HS-27A (cell line): ENCODE measurements around the gene NPY4R.
"Not testable (repeated sequence)": the region's sequence is repeated elsewhere in the genome, so short reads cannot be mapped to it uniquely, and the experiment has no call there.

ENCODE experiments used
- DNase-seq: peaks from one replicate; pipeline ENCODE4 v3.0.0-alpha.2; 2012; ENCODE audit warnings: low read depth, missing footprints

The NPY4R gene

DNA sequence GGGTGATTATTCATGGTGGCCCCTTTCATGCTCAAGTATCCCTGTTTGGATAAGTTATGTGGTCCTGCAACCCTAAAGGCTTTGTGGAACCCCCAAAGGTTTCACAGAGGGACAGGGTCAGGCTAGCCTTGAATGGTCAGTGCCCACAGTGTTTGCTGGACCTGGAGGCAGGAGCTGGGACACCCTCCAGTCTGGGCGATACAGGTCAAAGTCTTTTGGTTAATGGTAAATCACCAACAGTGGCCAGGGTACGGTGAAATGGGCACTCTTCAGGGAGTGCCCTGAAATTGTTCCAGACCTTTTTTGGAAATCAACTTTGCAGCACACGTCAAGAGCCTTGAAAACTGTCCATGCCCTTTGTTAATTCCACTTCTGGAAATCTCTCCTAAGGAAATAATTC is 8.7 kb downstream of the NPY4R start:
- DNase-seq: not testable (repeated sequence)

DNA sequence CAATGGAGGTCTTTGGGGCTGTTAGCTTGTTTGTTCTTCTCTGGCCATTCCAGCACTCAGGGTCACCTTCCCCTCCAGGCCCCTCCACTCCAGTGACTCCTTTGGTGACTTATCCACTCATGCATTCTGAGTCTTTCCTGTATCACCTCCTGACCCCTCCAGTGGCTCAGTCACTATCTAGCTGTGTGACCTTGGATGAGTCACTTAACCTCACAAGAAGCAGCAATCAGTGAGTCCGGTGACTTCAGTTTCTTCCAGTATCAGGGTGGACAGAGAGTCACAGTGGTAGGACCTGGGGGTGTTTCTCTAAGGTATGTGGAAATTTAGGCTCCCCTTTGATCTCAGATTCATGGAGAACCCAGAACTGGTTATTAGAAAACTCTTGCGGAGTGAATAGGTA is 9.8 kb downstream of the NPY4R start:
- DNase-seq: not testable (repeated sequence)

DNA sequence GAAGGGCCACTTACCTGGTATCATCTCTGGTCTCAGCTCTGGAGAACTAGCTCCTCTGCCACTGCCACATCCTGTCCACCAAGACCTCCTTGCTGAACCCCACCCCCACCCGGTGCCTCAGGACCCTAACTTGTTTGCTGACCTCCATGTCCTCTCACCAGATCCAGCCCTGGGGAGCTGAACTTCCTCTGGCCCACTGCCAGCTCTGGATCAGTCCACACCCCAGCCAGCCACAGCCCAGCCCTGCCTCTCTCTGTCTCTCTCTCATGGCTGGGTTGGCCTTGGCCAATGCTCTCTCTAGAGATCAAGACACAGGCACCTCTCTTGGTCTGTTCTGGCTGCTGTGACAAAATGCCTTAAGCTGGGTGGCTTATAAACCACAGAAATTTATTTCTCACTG is 14.4 kb downstream of the NPY4R start:
- not testable (repeated sequence) for DNase-seq

DNA sequence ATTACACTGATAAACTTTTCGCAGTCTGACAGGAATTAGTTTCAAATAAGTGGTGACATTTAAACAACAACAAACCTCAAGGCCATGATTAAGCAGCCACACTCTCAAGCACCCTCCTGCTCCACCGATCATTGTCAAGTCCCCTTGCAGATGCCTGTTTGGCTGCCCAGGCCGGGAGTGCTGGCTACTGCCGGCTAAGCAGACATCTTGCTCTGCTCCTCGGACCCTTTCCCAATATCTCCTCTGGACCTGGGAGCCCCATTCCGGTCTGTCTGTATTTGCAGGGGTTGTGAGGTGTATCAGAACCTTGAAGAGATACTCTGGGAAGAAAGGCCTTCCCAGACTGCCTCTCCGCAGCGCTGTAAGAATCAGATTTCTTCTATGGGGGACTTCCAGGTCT is 14.9 kb downstream of the NPY4R start:
- not testable (repeated sequence) for DNase-seq

DNA sequence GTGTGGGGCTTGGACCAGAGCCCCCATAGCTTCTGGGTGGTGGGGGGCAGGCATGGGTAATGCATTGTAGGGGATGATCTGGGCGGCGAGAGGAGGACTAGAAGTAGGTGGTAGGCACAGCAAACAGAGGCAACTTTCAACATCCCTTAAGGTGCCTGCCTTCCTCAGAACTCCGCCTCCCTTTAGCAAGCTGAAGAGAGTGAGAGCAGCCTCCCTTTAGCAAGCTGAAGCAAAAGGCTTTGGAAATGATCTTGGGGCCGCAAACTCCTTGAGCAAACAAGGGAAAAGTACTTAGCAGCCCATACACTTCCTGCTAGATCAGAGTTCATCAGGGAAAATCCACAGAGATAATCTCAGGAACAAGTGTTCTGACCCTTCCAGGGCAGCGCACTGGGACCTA is 18.3 kb downstream of the NPY4R start:
- not testable (repeated sequence) for DNase-seq

DNA sequence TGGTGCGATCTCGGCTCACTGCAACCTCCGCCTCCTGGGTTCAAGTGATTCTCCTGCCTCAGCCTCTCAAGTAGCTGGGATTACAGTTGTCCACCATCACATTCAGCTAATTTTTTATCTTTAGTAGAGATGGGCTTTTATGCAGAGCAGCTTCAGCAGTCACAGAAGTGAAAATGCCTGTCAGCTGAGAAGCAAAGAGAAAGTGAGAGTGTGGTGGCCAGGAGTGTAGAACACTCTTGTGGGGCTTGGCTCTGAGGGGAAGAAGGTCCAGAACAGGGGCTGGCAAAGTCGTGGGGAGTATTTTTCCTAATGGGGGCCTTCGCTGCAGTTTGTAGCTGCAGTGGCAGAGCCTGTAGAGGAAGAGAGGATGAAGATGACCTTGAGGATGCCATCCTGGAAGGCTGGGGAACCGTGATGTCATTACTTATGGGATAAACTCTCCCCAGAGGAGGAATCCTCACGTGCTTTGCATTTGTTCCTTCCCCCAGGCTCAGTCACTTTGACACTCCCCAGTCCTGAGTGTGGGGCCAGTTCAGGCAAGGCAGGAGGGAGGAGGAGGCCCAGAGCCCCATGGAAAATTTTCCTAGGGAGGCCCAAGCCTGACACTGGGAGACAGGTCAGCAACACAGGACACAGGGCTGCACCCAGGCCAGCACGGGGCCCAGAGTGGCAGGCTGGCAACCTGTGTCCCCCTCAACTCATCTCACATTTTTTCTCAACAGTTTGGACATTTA is 20.2 kb downstream of the NPY4R start:
- not testable (repeated sequence) for DNase-seq

DNA sequence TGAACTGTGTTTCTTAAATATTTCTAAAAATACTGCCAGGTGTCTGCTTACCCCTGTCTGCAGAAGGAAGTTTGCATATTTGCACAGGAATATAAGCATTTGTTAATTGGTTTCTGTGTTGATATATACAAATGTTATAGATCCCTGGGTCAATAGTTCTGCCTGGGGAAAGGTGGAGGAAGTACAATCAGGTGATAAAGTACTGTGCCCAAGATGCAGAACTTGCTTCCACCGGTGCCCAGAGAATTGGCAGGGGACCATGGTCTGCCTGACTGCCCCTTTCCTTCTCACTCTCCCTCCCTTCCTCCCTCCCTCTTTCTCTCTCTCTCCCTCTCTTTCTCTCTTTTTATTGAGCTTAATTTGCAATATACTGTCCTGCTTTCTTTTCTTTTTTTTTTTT is 22.3 kb downstream of the NPY4R start:
- DNase-seq: not testable (repeated sequence)

DNA sequence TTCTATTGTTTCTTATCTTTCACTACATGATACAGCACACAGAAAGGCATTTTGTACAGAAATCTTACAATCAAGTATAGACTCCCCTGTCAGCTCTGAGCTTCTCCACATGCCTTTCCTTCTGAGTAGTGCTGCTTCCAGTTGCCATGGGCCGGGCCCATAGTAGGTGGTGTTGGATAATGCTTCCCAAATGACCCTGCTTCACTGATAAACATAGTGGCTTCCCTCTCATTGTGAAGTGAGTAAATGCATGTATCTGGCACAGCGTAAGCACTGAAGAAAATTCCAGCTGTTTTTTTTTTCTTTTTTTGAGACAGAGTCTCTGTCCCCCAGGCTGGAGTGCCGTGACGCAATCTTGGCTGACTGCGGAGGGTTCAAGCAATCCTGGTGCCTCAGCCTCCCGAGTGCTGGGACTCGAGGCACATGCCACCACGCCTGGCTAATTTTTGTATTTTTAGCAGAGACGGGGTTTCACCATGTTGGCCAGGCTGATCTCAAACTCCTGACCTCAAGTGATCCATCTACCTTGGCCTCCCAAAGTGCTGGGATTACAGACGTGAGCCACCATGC is 23.0 kb downstream of the NPY4R start:
- not testable (repeated sequence) for DNase-seq

DNA sequence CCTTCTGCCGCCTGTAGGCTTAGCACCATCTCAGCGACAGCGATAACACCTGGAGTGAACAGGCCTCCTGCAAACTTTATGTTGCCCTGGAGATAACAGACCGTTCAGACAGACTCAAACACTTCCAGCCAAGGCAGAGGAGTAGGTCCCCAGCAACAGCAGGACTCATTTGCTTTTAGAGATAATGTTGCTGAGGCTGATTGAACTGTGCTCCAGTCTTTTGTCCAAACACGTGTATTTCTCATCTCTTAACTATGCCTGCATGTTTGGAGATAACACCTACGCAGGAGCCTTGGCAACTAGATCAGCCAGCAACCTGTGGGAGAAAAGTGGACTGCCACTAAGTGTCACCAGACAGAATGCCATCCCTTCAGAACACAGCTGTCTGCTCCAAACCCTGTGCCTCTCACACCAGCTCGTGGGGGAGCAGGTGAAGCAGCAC is 23.9 kb downstream of the NPY4R start:
- not testable (repeated sequence) for DNase-seq

DNA sequence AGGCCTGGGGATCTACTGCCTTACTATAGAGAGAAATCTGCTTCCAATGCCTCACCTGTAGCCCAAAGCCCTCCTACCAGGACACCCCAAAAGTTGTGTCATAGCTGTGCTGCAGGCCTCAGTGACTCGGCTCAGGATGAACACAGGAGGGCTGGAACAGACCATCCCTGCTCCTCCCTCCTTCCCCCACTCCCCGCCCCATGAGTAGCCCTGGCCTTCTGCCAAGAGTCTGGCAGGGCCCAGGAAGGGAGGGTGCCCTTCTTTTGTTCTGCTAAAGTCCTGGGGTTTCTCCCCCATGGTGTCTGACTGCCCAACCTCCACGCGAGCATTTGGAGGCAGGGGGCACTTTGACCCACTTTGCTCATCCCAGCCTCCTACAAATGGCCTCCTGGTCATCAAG is 24.8 kb downstream of the NPY4R start:
- DNase-seq: not testable (repeated sequence)

DNA sequence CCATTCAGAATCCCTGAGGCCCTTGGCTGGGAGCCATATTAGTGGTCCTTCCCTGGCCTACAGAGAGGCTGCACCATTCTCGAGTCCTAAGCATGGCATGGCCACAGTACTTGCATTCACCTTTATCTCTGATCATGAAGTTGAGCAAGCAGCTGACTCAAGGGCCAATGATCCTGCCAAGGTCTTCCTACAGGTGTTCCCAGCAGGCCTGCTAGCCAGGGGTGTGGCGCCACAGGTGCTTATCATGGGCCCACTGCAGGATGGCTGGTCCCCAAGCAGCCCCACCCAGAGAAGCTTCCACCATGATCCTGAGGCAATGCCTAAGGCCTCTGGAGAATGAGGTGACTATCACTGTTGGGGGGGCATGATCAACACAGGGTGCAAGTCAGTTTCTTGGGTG is 42.2 kb downstream of the NPY4R start:
- not testable (repeated sequence) for DNase-seq

DNA sequence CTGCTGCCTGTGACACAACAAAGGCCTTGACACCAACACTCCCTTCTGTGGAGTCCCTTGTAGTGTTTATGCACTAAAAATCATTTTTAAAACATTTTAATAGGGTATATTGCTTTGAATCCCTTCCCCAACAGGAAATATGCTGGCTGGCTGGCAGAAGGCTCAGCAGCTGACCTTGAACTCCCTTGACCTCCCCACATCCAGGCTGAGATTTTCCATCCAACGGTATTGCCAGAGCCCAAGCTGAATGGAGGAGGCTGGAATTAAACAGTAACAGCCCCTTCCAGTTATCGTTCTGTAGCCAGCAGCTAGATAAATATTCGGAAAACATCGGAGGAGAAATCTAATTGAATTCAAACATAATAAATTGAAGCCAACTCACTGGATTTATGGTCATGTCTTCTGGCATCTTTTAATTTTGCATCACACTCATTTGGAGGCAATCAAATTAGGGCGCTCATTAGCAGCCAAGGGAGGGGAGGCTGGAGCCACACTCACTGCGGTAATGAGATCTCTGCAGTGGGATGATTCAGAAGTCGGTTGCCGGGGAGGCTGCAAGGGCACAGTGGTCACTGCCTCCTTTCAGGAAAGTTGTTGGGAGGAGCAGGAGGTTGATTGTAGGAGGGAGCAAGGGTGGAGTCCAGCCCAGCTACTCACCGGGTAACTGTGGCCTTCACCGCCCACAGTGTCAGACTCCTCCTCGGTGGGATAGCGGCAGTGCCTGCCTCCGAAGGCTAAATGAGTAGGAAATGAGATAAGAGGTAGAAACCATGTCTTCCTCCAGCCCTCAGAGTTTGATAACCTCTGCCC is 46.0 kb downstream of the NPY4R start:
- not testable (repeated sequence) for DNase-seq

DNA sequence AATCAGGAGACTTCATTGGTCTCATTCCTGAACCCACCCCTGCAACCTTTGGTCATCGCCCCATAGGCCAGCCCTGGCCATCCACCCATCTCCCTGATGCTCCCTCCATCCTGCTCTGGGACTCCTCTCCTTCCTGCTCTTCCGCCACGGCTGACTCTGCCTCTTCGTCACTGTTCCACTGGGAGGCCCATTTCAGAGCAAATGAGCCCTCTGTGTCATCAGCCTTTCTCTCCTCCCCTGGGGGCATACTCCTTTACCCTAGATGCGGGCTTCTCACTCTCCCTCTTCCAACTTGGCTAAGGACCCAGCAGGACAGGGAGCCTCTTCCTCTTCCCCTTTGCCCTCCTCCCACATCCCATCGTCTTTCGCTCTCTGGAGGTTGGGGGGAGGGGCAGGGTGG is 47.5 kb downstream of the NPY4R start:
- not testable (repeated sequence) for DNase-seq

DNA sequence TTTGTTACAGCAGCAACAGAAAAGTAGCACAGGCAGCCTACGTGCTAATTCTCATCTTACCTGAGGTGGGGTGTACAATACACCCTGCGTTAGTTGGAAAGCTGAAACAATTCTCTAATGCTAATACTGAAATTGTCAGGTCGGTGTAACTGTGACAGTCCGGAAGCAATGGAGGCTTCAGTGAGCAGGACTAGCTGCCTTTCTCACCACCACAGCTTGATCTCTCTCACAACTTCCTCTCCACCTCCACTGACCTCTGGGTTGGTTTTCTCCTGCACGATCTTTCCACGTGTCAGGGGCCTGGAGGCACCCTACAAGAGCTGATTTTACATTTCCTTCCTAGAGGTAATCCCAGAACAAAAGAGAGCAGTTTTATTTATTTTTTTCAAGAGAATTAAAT is 50.5 kb downstream of the NPY4R start:
- not testable (repeated sequence) for DNase-seq

DNA sequence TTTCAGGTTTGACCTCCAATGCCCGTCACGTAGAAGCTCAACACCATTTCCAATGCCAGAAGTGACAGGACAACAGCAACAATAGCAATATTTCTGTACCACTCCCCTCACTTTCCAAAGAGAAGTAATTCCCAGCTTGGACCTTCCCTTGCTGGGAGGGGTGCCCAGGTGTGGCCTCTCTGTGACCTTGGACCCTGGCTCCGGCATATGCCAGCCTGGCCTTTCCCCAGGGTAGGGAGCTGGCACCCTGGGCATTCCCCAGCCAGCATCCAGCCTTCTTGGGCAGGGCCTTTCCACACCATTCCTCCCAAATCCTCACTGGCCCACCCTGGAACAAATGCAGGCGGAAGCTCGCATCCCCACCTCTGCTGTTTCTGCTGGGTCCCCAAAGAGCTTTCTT is 53.1 kb downstream of the NPY4R start:
- not testable (repeated sequence) for DNase-seq

DNA sequence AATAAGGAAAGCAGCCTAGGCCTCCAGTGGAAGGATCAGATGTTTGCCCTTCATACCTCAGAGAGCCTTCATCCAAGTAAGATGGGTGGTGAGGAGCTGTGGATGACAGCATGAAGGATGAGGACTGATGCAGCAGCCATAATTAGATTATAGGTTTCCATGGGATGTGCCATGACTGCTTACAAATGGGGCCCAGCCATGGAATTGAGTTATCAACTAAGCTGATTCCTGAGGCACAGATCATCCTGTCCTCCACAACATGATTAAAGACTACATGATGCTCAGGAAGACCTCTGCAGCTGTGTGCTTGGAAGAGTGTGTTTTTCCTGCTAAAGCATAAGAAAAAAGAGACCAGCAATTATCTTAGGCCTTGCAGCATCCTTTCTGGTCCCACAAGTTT is 54.6 kb downstream of the NPY4R start:
- not testable (repeated sequence) for DNase-seq
